ENCODE results near the gene TIMP2. TPM values are rescaled to one million over a fixed set of nuclear protein-coding genes. Genes with fewer than 3 reads are reported as not detected.

Gene TIMP2
- 122 and 166 TPM in 2 replicates for total RNA-seq (2014; rRNA removed; shearing (Covaris generic))

- Histone ChIP-seq H3K4me3 (peak within 1 kb of the TSS; percentile 48), H3K36me3 (peaks cover 23% of the 10 kb centered on the region), H3K27ac (peak within 1 kb of the TSS; percentile 86), H3K4me1 (replicated peaks) (peaks cover 39% of the 10 kb centered on the region), H3K9me3 (replicated peaks) (no peaks in the 10 kb centered on the region), H3K27me3 (replicated peaks) (no peaks in the 10 kb centered on the region)
- peak; percentile 64 to 95 for DNase-seq (ENCODE audit: low read depth in 1 of 2, low spot score in 2 of 2)
Measured at GRCh38 chr17:78925234-78925633, at the start of gene TIMP2. Gene TIMP2, minus strand, starts transcription at chr17:78925387. Its CDS starts 299 bp downstream, at chr17:78925088.

GRCh38 chr17:78973792-78974520 is 48.8 kb upstream of the TIMP2 start:
- Histone ChIP-seq H3K4me1 (replicated peaks) (peaks cover 27% of the 10 kb centered on the region), H3K27ac (no peak overlapping the region), H3K4me3 (no peak overlapping the region), H3K27me3 (replicated peaks) (no peaks in the 10 kb centered on the region), H3K36me3 (peaks cover 94% of the 10 kb centered on the region), H3K9me3 (replicated peaks) (no peaks in the 10 kb centered on the region)
- DNase-seq (ENCODE audit: low read depth in 1 of 2, low spot score in 2 of 2) = no peak

GRCh38 chr17:78973196-78973595 is 48.0 kb upstream of the TIMP2 start:
- peak in 1 of 2 experiments; percentile 49 for DNase-seq (ENCODE audit: low read depth in 1 of 2, low spot score in 2 of 2)
- Histone ChIP-seq H3K27me3 (replicated peaks) (no peaks in the 10 kb centered on the region), H3K27ac (no peak overlapping the region), H3K4me1 (replicated peaks) (peaks cover 27% of the 10 kb centered on the region), H3K9me3 (replicated peaks) (no peaks in the 10 kb centered on the region), H3K4me3 (no peak overlapping the region), H3K36me3 (peaks cover 98% of the 10 kb centered on the region)

GRCh38 chr17:78972507-78973105 is 47.4 kb upstream of the TIMP2 start:
- H3K27me3 ChIP-seq (replicated peaks) = no peaks in the 10 kb centered on the region
- H3K4me1 ChIP-seq (replicated peaks) = peaks cover 27% of the 10 kb centered on the region
- DNase-seq (ENCODE audit: low read depth in 1 of 2, low spot score in 2 of 2) = no peak
- H3K9me3 ChIP-seq (replicated peaks) = no peaks in the 10 kb centered on the region
- no peak overlapping the region for H3K27ac ChIP-seq
- peaks cover 98% of the 10 kb centered on the region for H3K36me3 ChIP-seq
- H3K4me3 ChIP-seq = no peak overlapping the region

GRCh38 chr17:78971756-78972506 is 46.7 kb upstream of the TIMP2 start:
- Histone ChIP-seq H3K4me3 (no peak overlapping the region), H3K27ac (no peak overlapping the region), H3K4me1 (replicated peaks) (peaks cover 33% of the 10 kb centered on the region), H3K9me3 (replicated peaks) (no peaks in the 10 kb centered on the region), H3K36me3 (peaks cover 97% of the 10 kb centered on the region), H3K27me3 (replicated peaks) (no peaks in the 10 kb centered on the region)
- peak in 1 of 2 experiments; percentile 52 for DNase-seq (ENCODE audit: low read depth in 1 of 2, low spot score in 2 of 2)

- Histone ChIP-seq H3K36me3 (peaks cover 97% of the 10 kb centered on the region), H3K4me1 (replicated peaks) (peaks cover 41% of the 10 kb centered on the region), H3K4me3 (no peak overlapping the region), H3K9me3 (replicated peaks) (no peaks in the 10 kb centered on the region), H3K27me3 (replicated peaks) (no peaks in the 10 kb centered on the region), H3K27ac (no peak overlapping the region)
- peak; percentile 84 to 87 for DNase-seq (ENCODE audit: low read depth in 1 of 2, low spot score in 2 of 2)
Measured at GRCh38 chr17:78970834-78971755, 45.9 kb upstream of the TIMP2 start.

- no peaks in the 10 kb centered on the region for H3K9me3 ChIP-seq (replicated peaks)
- H3K27ac ChIP-seq = no peak overlapping the region
- no peak overlapping the region for H3K4me3 ChIP-seq
- H3K36me3 ChIP-seq = peaks cover 86% of the 10 kb centered on the region
- H3K27me3 ChIP-seq (replicated peaks) = no peaks in the 10 kb centered on the region
- DNase-seq (ENCODE audit: low read depth in 1 of 2, low spot score in 2 of 2) = no peak
- peaks cover 38% of the 10 kb centered on the region for H3K4me1 ChIP-seq (replicated peaks)
Measured at GRCh38 chr17:78969865-78970264, 44.7 kb upstream of the TIMP2 start.

GRCh38 chr17:78967782-78968362 is 42.7 kb upstream of the TIMP2 start:
- Histone ChIP-seq H3K27me3 (replicated peaks) (no peaks in the 10 kb centered on the region), H3K4me1 (replicated peaks) (peaks cover 38% of the 10 kb centered on the region), H3K27ac (0 out of 2 replicates have a peak overlapping the region, but pooled peaks have one; percentile 6), H3K4me3 (no peak overlapping the region), H3K9me3 (replicated peaks) (no peaks in the 10 kb centered on the region), H3K36me3 (peaks cover 68% of the 10 kb centered on the region)
- peak in 1 of 2 experiments; percentile 53 for DNase-seq (ENCODE audit: low read depth in 1 of 2, low spot score in 2 of 2)

- no peaks in the 10 kb centered on the region for H3K9me3 ChIP-seq (replicated peaks)
- H3K27me3 ChIP-seq (replicated peaks) = no peaks in the 10 kb centered on the region
- peak overlapping the region; percentile 25; the same call in 1 of the 2 replicates for H3K27ac ChIP-seq
- no peak overlapping the region for H3K4me3 ChIP-seq
- peaks cover 59% of the 10 kb centered on the region for H3K36me3 ChIP-seq
- peaks cover 44% of the 10 kb centered on the region for H3K4me1 ChIP-seq (replicated peaks)
- peak; percentile 62 to 84 for DNase-seq (ENCODE audit: low read depth in 1 of 2, low spot score in 2 of 2)
Measured at GRCh38 chr17:78966910-78967600, 41.9 kb upstream of the TIMP2 start.

GRCh38 chr17:78966123-78966813 is 41.1 kb upstream of the TIMP2 start:
- peaks cover 43% of the 10 kb centered on the region for H3K4me1 ChIP-seq (replicated peaks)
- DNase-seq (ENCODE audit: low read depth in 1 of 2, low spot score in 2 of 2) = no peak
- H3K9me3 ChIP-seq (replicated peaks) = no peaks in the 10 kb centered on the region
- peak overlapping the region; percentile 25; the same call in 1 of the 2 replicates for H3K27ac ChIP-seq
- no peaks in the 10 kb centered on the region for H3K27me3 ChIP-seq (replicated peaks)
- H3K4me3 ChIP-seq = no peak overlapping the region
- peaks cover 51% of the 10 kb centered on the region for H3K36me3 ChIP-seq

GRCh38 chr17:78965491-78965924 is 40.3 kb upstream of the TIMP2 start:
- H3K9me3 ChIP-seq (replicated peaks) = no peaks in the 10 kb centered on the region
- H3K36me3 ChIP-seq = peaks cover 44% of the 10 kb centered on the region
- H3K4me1 ChIP-seq (replicated peaks) = peaks cover 37% of the 10 kb centered on the region
- DNase-seq (ENCODE audit: low read depth in 1 of 2, low spot score in 2 of 2) = no peak
- H3K27me3 ChIP-seq (replicated peaks) = no peaks in the 10 kb centered on the region
- H3K27ac ChIP-seq = no peak overlapping the region
- no peak overlapping the region for H3K4me3 ChIP-seq

- H3K4me1 ChIP-seq (replicated peaks) = peaks cover 37% of the 10 kb centered on the region
- no peak overlapping the region for H3K27ac ChIP-seq
- peaks cover 23% of the 10 kb centered on the region for H3K36me3 ChIP-seq
- no peak for DNase-seq (ENCODE audit: low read depth in 1 of 2, low spot score in 2 of 2)
- no peak overlapping the region for H3K4me3 ChIP-seq
- H3K9me3 ChIP-seq (replicated peaks) = no peaks in the 10 kb centered on the region
- no peaks in the 10 kb centered on the region for H3K27me3 ChIP-seq (replicated peaks)
Measured at GRCh38 chr17:78963378-78963777, 38.2 kb upstream of the TIMP2 start.

Measured in SJSA1 (cell line).